ENCODE results near the gene DNASE1L1. TPM values are rescaled to one million over a fixed set of nuclear protein-coding genes. Genes with fewer than 3 reads are reported as not detected.

Gene DNASE1L1
- total and polyA plus RNA-seq, 2 of the 13 experiments (the other 11 are each of a cell fraction or from before 2014, with no cell fraction given) = 4.7 to 12.3 TPM

GRCh38 chrX:154401918-154402621 lies 7.0 kb downstream of the DNASE1L1 start:
- H3K4me3 ChIP-seq (replicated peaks in 1 of 3; ENCODE audit: insufficient read depth in 1 of 3, low read depth in 2 of 3, low read length in 3 of 3) = no peak overlapping the region
- peaks cover 20% of the 10 kb centered on the region for H3K79me2 ChIP-seq (ENCODE audit: insufficient read depth, low read length)
- BruUV-seq (replicated peaks) = no TSS peak
- in situ Hi-C loops (cut with HindIII; ENCODE audit: extremely low pct_ligation_motif_present, low pct_unique_long_range_greater_than_20kb) = loop anchor here (25.0 kb wide), 1 partner anchor 135 kb away; the partner anchor contains the start of genes G6PD and IKBKG
- H2AFZ ChIP-seq (ENCODE audit: low read length) = no peak overlapping the region
- ChIA-PET POLR2A (interaction anchor here (0.9 to 6.3 kb wide), 4 partner anchors 8 to 139 kb away, joined by 3 to 75 read pairs (median 3); partner anchors contain the start of genes DNASE1L1, SLC10A3 and TAFAZZIN), CTCF (ENCODE audit: low intra/inter-chr PET ratio, low total read pairs) (no interaction called here)
- peak; percentile 11 for ATAC-seq
- H3K4me1 ChIP-seq (ENCODE audit: insufficient read depth, low read length) = peaks cover 32% of the 10 kb centered on the region
- H3K27me3 ChIP-seq (ENCODE audit: control insufficient read depth in 1 of 2, insufficient read depth in 2 of 2, low read length in 2 of 2) = no peaks in the 10 kb centered on the region; a peak in 1 of 5 replicates
- peaks cover 21% of the 10 kb centered on the region; the same call in 1 of the 2 replicates for H4K20me1 ChIP-seq (ENCODE audit: insufficient read depth, low read length)
- no peak overlapping the region for H3K4me2 ChIP-seq (ENCODE audit: low read depth, low read length)
- WGBS (ENCODE audit: low lambda C conversion rate) = 72% methylated on average over 3 of the region's 6 CpGs
- H3K9me3 ChIP-seq (ENCODE audit: low read length) = no peaks in the 10 kb centered on the region
- no peak overlapping the region for H3K9ac ChIP-seq (ENCODE audit: insufficient read depth, low read depth, low read length)
- H3K36me3 ChIP-seq (replicated peaks in 1 of 2; ENCODE audit: control insufficient read depth in 1 of 2, insufficient read depth in 2 of 2, low read length in 2 of 2) = peaks cover 6 to 22% of the 10 kb centered on the region in 2 experiments; a peak in 4 of 5 replicates
- TF ChIP-seq SETDB1 (CRISPR knock-in tag; IDR thresholded peaks at IDR 0.05; ENCODE audit: borderline replicate concordance) (no peak), KAT8 (CRISPR knock-in tag; IDR thresholded peaks at IDR 0.05) (no peak), POLR2G (IDR thresholded peaks at IDR 0.05; ENCODE audit: low read depth, low read length) (peak; percentile 12), ZFX (CRISPR knock-in tag; IDR thresholded peaks at IDR 0.05; ENCODE audit: low read depth) (no peak)
- peak overlapping the region; percentile 48 for H3K27ac ChIP-seq (ENCODE audit: extremely low read length, insufficient read depth, low read length)
- intact Hi-C loops (cut with micrococcal nuclease; ENCODE audit: unreplicated experiment) = no loop called here
- DNase-seq (ENCODE audit: low spot score) = no peak
- FAIRE-seq = no peak

- BruUV-seq (replicated peaks) = no TSS peak
- H3K9ac ChIP-seq (ENCODE audit: insufficient read depth, low read depth, low read length) = no peak overlapping the region
- H4K20me1 ChIP-seq (ENCODE audit: insufficient read depth, low read length) = peaks cover 21% of the 10 kb centered on the region; the same call in 1 of the 2 replicates
- peaks cover 6 to 22% of the 10 kb centered on the region in 2 experiments; a peak in 4 of 5 replicates for H3K36me3 ChIP-seq (replicated peaks in 1 of 2; ENCODE audit: control insufficient read depth in 1 of 2, insufficient read depth in 2 of 2, low read length in 2 of 2)
- no CpG with 5 or more reads among the region's 6 CpGs for WGBS (ENCODE audit: low lambda C conversion rate)
- intact Hi-C loops (cut with micrococcal nuclease; ENCODE audit: unreplicated experiment) = no loop called here
- DNase-seq (ENCODE audit: low spot score) = peak; percentile 70
- H3K4me2 ChIP-seq (ENCODE audit: low read depth, low read length) = 0 out of 2 replicates have a peak overlapping the region, but pooled peaks have one; percentile 12
- FAIRE-seq = peak; percentile 89
- CTCF ChIA-PET (ENCODE audit: low intra/inter-chr PET ratio, low total read pairs) = no interaction called here
- no peaks in the 10 kb centered on the region for H3K9me3 ChIP-seq (ENCODE audit: low read length)
- in situ Hi-C loops (cut with HindIII; ENCODE audit: extremely low pct_ligation_motif_present, low pct_unique_long_range_greater_than_20kb) = loop anchor here (25.0 kb wide), 1 partner anchor 136 kb away; the partner anchor contains the start of genes G6PD and IKBKG
- H3K4me1 ChIP-seq (ENCODE audit: insufficient read depth, low read length) = peaks cover 32% of the 10 kb centered on the region
- POLR2A ChIA-PET = interaction anchor here (0.9 to 6.3 kb wide), 4 partner anchors 9 to 141 kb away, joined by 3 to 75 read pairs (median 3); partner anchors contain the start of genes DNASE1L1, SLC10A3 and TAFAZZIN
- peaks cover 21% of the 10 kb centered on the region for H3K79me2 ChIP-seq (ENCODE audit: insufficient read depth, low read length)
- ATAC-seq = peak; percentile 42
- H3K4me3 ChIP-seq (replicated peaks in 1 of 3; ENCODE audit: insufficient read depth in 1 of 3, low read depth in 2 of 3, low read length in 3 of 3) = no peak overlapping the region
- H3K27me3 ChIP-seq (ENCODE audit: control insufficient read depth in 1 of 2, insufficient read depth in 2 of 2, low read length in 2 of 2) = no peaks in the 10 kb centered on the region; a peak in 1 of 5 replicates
- H2AFZ ChIP-seq (ENCODE audit: low read length) = no peak overlapping the region
- H3K27ac ChIP-seq (ENCODE audit: extremely low read length, insufficient read depth, low read length) = peak overlapping the region; percentile 48
- no peak for TF ChIP-seq ZNF274 (CRISPR knock-in tag; IDR thresholded peaks at IDR 0.05)
- TF ChIP-seq ZFYVE20 (CRISPR knock-in tag; IDR thresholded peaks at IDR 0.05; ENCODE audit: borderline replicate concordance, low read depth) = no peak
- TF ChIP-seq ZBTB34 (CRISPR knock-in tag; IDR thresholded peaks at IDR 0.05) = no peak
- TF ChIP-seq PAWR (CRISPR knock-in tag; IDR thresholded peaks at IDR 0.05; ENCODE audit: borderline replicate concordance) = no peak
- no peak; the same call in 1 of the 2 replicates for TF ChIP-seq MXD4 (CRISPR knock-in tag; IDR thresholded peaks at IDR 0.05)
- TF ChIP-seq MYNN (CRISPR knock-in tag; IDR thresholded peaks at IDR 0.05; ENCODE audit: low read depth) = no peak
These were observed 7.8 kb downstream of the DNASE1L1 start for GRCh38 chrX:154401045-154401799.

All from HepG2 (cell line).